Astrocyte (in vitro differentiated cells and primary cell): ENCODE measurements around the gene YIF1A. TPM values are rescaled to one million over a fixed set of nuclear protein-coding genes. Genes with fewer than 3 reads are reported as not detected.

Experiments used
- DNase-seq: peaks from one replicate; pipeline ENCODE4 v3.0.0-alpha.2; 2010; ENCODE audit warnings: low read depth
- FAIRE-seq: peaks from 2 replicates; lab custom pipeline; 2011; peaks lifted over from hg19 to GRCh38; lab: Jason Lieb, UNC
- H2AFZ ChIP-seq: 2 replicates; pipeline ENCODE4 v1.6.0; 2012; ENCODE audit warnings: low read depth, low read length, inconsistent platforms
- H3K27ac ChIP-seq: 2 replicates; pipeline ENCODE4 v1.5.1; 2011; ENCODE audit warnings: low read depth, low read length, inconsistent platforms
- H3K27me3 ChIP-seq: 2 replicates; pipeline ENCODE4 v1.6.0; 2011; ENCODE audit warnings: low read length, inconsistent platforms; ENCODE audit not compliant: insufficient read depth
- H3K36me3 ChIP-seq: 2 replicates; pipeline ENCODE4 v1.5.1; 2011; ENCODE audit warnings: low read length, inconsistent platforms; ENCODE audit not compliant: insufficient read depth
- H3K4me1 ChIP-seq: 2 replicates; pipeline ENCODE4 v1.5.1; 2011; ENCODE audit warnings: low read length, inconsistent platforms; ENCODE audit not compliant: insufficient read depth
- H3K4me2 ChIP-seq: 2 replicates; pipeline ENCODE4 v1.6.0; 2012; ENCODE audit warnings: low read length, inconsistent platforms
- H3K4me3 ChIP-seq: 2 replicates; pipeline ENCODE4 v1.5.1; 2011; ENCODE audit warnings: low read depth, mild to moderate bottlenecking, low read length, inconsistent platforms; ENCODE audit not compliant: insufficient read depth
- H3K79me2 ChIP-seq: 2 replicates; pipeline ENCODE4 v1.6.0; 2012; ENCODE audit warnings: mild to moderate bottlenecking, low read length, inconsistent platforms; ENCODE audit not compliant: insufficient read depth
- H3K9ac ChIP-seq: 2 replicates; pipeline ENCODE4 v1.6.0; 2012; ENCODE audit warnings: mild to moderate bottlenecking, low read length, inconsistent platforms
- H3K9me3 ChIP-seq: 2 replicates; pipeline ENCODE4 v1.5.1; 2012; ENCODE audit warnings: low read depth, mild to moderate bottlenecking, low read length, inconsistent platforms; ENCODE audit not compliant: insufficient read depth
- H4K20me1 ChIP-seq: 2 replicates; pipeline ENCODE4 v1.6.0; 2012; ENCODE audit warnings: low read length, inconsistent platforms; ENCODE audit not compliant: insufficient read depth
- H3K27ac Mint-ChIP-seq: one replicate; pipeline ENCODE4 v1.8.0; 2021; ENCODE audit warnings: mild to moderate bottlenecking, mixed read lengths; ENCODE audit not compliant: unreplicated experiment
- H3K27me3 Mint-ChIP-seq: one replicate; pipeline ENCODE4 v1.8.0; 2021; ENCODE audit warnings: low read depth, mixed read lengths; ENCODE audit not compliant: unreplicated experiment
- H3K36me3 Mint-ChIP-seq: one replicate; pipeline ENCODE4 v1.8.0; 2021; ENCODE audit warnings: low read depth, mixed read lengths; ENCODE audit not compliant: unreplicated experiment
- H3K4me1 Mint-ChIP-seq: one replicate; pipeline ENCODE4 v1.8.0; 2021; ENCODE audit warnings: low read depth, mixed read lengths; ENCODE audit not compliant: unreplicated experiment
- H3K4me3 Mint-ChIP-seq: one replicate; pipeline ENCODE4 v1.8.0; 2021; ENCODE audit warnings: mild to moderate bottlenecking, moderate library complexity, mixed read lengths; ENCODE audit not compliant: unreplicated experiment
- H3K9me3 Mint-ChIP-seq: one replicate; pipeline ENCODE4 v1.8.0; 2021; ENCODE audit warnings: mild to moderate bottlenecking, mixed read lengths; ENCODE audit not compliant: unreplicated experiment
- CTCF ChIP-seq: IDR thresholded peaks from 2 replicates; pipeline ENCODE4 v1.5.1; 2011; ENCODE audit warnings: low read depth, mild to moderate bottlenecking, inconsistent platforms, low read length, moderate library complexity; ENCODE audit not compliant: insufficient read depth
- EZH2 ChIP-seq: IDR thresholded peaks from 2 replicates; pipeline ENCODE4 v1.6.1; 2012; ENCODE audit warnings: mild to moderate bottlenecking, low read length, inconsistent platforms; ENCODE audit not compliant: insufficient read depth
- total RNA-seq: library from RNA; stranded (reverse); gene quantifications from 2 replicates; pipeline ENCODE4 v1.2.1, GENCODE V29; 2021

YIF1A gene
- total RNA-seq, 1 donor from 2014 or later: 129 TPM

- Mint-ChIP-seq H3K9me3 (no peaks in the 10 kb centered on the region), H3K4me3 (no peak overlapping the region), H3K27me3 (peaks cover 36% of the 10 kb centered on the region), H3K27ac (peak overlapping the region; percentile 26), H3K36me3 (peaks cover 6% of the 10 kb centered on the region), H3K4me1 (peaks cover 10% of the 10 kb centered on the region)
- Histone ChIP-seq H3K4me3 (no peak overlapping the region), H2AFZ (no peak overlapping the region), H3K9ac (no peak overlapping the region), H3K4me1 (peaks cover 6% of the 10 kb centered on the region), H3K4me2 (no peak overlapping the region), H3K9me3 (no peaks in the 10 kb centered on the region), H3K27ac (no peak overlapping the region), H3K36me3 (no peaks in the 10 kb centered on the region), H3K27me3 (peaks cover 31% of the 10 kb centered on the region), H4K20me1 (no peaks in the 10 kb centered on the region), H3K79me2 (peaks cover 4% of the 10 kb centered on the region)
- no peak for FAIRE-seq
- no peak for DNase-seq
- TF ChIP-seq EZH2 (no peak), CTCF (no peak)
Observed at GRCh38 chr11:66293352-66293751, 4.4 kb upstream of the YIF1A start.

- H3K27me3 Mint-ChIP-seq: peaks cover 36% of the 10 kb centered on the region
- H3K27ac ChIP-seq: no peak overlapping the region
- H4K20me1 ChIP-seq: no peaks in the 10 kb centered on the region
- FAIRE-seq (no peak), DNase-seq (no peak)
- no peaks in the 10 kb centered on the region for H3K9me3 ChIP-seq
- no peak overlapping the region for H3K4me3 ChIP-seq
- no peaks in the 10 kb centered on the region for H3K9me3 Mint-ChIP-seq
- peaks cover 12% of the 10 kb centered on the region for H3K4me1 ChIP-seq
- no peaks in the 10 kb centered on the region for H3K36me3 ChIP-seq
- peaks cover 10% of the 10 kb centered on the region for H3K4me1 Mint-ChIP-seq
- H3K27ac Mint-ChIP-seq: no peak overlapping the region
- peak overlapping the region; percentile 80 for H3K4me3 Mint-ChIP-seq
- peaks cover 10% of the 10 kb centered on the region for H3K79me2 ChIP-seq
- peaks cover 6% of the 10 kb centered on the region for H3K36me3 Mint-ChIP-seq
- peak overlapping the region; percentile 54 for H3K4me2 ChIP-seq
- H3K27me3 ChIP-seq: peaks cover 31% of the 10 kb centered on the region
- TF ChIP-seq EZH2: peak; percentile 12
- TF ChIP-seq CTCF: no peak
- no peak overlapping the region for H2AFZ ChIP-seq
- no peak overlapping the region for H3K9ac ChIP-seq
Observed at GRCh38 chr11:66292543-66293332, 3.8 kb upstream of the YIF1A start.
